Measurements from ENCODE around the gene SETBP1.

The SETBP1 gene

DNA sequence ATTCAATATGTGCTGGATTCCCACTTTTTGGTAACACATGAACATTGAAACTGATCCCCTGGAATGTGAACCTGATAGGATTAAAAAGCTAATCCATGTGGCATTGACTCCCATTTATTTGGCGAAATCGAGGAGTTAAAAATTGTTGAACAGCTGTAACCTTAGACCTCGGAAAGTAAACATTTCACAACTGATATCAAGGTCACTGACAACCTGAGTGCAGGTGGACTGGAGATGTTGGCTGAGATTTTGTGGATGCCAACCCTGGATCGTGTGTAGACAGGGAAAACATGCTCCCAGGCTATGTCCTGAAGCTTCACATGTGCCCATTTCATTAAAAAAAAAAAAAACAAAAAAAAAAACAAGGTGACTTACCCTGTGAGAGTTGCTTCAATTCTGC, 204.8 kb downstream of the SETBP1 start:
- DNase-seq (ENCODE audit: insufficient read length, low spot score) (no peak), FAIRE-seq (no peak)
- TF ChIP-seq, protein P1, sequence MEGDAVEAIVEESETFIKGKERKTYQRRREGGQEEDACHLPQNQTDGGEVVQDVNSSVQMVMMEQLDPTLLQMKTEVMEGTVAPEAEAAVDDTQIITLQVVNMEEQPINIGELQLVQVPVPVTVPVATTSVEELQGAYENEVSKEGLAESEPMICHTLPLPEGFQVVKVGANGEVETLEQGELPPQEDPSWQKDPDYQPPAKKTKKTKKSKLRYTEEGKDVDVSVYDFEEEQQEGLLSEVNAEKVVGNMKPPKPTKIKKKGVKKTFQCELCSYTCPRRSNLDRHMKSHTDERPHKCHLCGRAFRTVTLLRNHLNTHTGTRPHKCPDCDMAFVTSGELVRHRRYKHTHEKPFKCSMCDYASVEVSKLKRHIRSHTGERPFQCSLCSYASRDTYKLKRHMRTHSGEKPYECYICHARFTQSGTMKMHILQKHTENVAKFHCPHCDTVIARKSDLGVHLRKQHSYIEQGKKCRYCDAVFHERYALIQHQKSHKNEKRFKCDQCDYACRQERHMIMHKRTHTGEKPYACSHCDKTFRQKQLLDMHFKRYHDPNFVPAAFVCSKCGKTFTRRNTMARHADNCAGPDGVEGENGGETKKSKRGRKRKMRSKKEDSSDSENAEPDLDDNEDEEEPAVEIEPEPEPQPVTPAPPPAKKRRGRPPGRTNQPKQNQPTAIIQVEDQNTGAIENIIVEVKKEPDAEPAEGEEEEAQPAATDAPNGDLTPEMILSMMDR (IDR thresholded peaks at IDR 0.05; ENCODE audit: insufficient read depth, missing control alignments), result no peak

DNA sequence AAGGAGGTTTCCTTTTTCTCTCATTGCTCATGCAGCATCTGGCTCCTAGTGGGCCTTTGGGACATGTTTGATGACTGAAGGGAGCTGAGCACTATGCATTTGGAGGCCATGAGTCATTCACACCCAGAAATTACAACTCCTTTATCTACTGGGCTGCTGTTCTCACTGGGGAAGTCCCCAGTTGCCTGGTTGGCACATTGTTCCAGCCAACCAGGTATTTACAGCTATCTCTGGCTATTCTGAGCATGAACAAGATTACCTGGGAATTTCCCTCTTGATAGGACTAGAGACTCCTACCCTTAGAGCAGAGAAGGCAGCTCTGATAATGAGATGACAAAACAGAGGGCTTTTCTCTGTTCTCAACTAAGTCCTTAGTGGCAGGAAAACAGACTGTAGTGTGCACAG, 206.5 kb downstream of the SETBP1 start:
- FAIRE-seq (no peak), DNase-seq (ENCODE audit: insufficient read length, low spot score) (no peak)
- TF ChIP-seq, protein P1 (IDR thresholded peaks at IDR 0.05; ENCODE audit: insufficient read depth, missing control alignments), result no peak

DNA sequence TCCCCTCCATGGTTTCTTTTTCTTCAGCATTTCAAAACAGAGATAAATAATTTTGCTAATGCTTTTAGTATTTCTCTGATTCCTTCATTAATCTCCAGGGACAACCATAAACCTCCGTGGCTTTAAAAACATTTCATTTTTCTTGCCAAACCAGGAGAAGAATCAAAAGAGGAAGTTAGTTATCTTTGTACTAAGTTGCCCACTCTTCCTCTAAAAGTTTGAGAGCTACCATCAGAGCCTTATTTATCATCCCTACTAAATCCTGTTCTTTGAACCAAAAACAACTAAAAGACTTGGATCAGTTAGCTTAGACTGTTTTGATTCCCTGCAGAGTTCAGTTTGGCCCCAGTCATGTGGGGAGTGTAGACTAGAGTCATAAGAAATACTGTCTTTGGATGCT, 208.4 kb downstream of the SETBP1 start:
- DNase-seq (ENCODE audit: insufficient read length, low spot score), result no peak
- TF ChIP-seq, protein P1 (IDR thresholded peaks at IDR 0.05; ENCODE audit: insufficient read depth, missing control alignments), result no peak
- FAIRE-seq, result no peak

GRCh38 chr18:44893045-44893706, 212.5 kb downstream of the SETBP1 start:
- TF ChIP-seq, protein P1 (IDR thresholded peaks at IDR 0.05; ENCODE audit: insufficient read depth, missing control alignments), result no peak
- no peak for FAIRE-seq

GRCh38 chr18:44893966-44894365, 213.3 kb downstream of the SETBP1 start:
- DNase-seq (ENCODE audit: insufficient read length, low spot score), result no peak
- TF ChIP-seq, protein P1 (IDR thresholded peaks at IDR 0.05; ENCODE audit: insufficient read depth, missing control alignments), result no peak
- no peak for FAIRE-seq

More at GRCh38 chr18:44893045-44893706, 212.5 kb downstream of the SETBP1 start:
- no peak for DNase-seq (ENCODE audit: insufficient read length, low spot score)

DNA sequence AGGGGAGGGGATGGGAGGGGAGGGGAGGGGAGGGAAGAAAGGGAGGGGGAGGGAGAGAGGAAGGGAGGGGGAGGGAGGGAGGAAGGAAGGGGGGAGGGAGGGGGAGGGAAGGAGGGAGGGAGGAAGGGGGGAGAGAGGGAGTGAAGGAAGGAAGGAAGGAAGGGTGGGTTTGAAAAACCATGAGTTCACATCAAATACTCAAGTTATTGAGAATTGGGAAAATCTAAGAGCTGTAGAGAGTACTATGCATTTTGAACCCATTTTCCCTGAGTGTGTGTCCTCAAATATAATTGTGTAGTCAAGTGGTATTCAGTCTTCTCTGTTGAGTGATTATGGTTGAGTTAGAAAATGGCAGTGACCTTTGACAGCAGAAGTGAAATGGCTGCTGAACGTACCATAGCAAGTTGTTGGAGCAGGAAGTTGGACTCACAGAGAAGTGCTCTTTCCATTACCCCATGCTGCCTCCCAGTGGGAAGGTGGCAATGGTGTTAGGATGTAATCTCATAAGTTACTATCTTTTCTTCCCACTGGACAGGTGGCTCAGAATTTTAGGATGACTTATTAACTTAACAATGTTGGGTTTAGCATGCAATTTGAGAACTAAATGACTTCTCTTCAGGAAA, 214.6 kb downstream of the SETBP1 start:
- TF ChIP-seq, protein P1 (IDR thresholded peaks at IDR 0.05; ENCODE audit: insufficient read depth, missing control alignments), result peak; percentile 68
- FAIRE-seq, result no peak
- DNase-seq (ENCODE audit: insufficient read length, low spot score), result no peak

GRCh38 chr18:44896846-44897245, 216.2 kb downstream of the SETBP1 start:
- no peak for FAIRE-seq
- no peak for DNase-seq (ENCODE audit: insufficient read length, low spot score)
- TF ChIP-seq, protein P1 (IDR thresholded peaks at IDR 0.05; ENCODE audit: insufficient read depth, missing control alignments), result no peak
